GM19395 (cell line): ENCODE measurements around the gene GNAZ.

Source experiments
- ATAC-seq: cut with Tn5 transposase; IDR thresholded peaks from one replicate; pipeline ENCODE4 v1.9.1; 2021; ENCODE audit warnings: mild to moderate bottlenecking, moderate library complexity; ENCODE audit not compliant: unreplicated experiment

GNAZ gene

GRCh38 chr22:23090457-23090835 is 20.1 kb downstream of the GNAZ start:
- ATAC-seq: no peak

- ATAC-seq: no peak
These were observed 21.4 kb downstream of the GNAZ start for GRCh38 chr22:23091760-23092159.

- ATAC-seq: no peak
These were observed 22.1 kb downstream of the GNAZ start for GRCh38 chr22:23092217-23092955.

GRCh38 chr22:23093051-23093788 is 22.9 kb downstream of the GNAZ start:
- no peak for ATAC-seq

GRCh38 chr22:23094260-23094659 is 23.9 kb downstream of the GNAZ start:
- ATAC-seq: no peak

DNA sequence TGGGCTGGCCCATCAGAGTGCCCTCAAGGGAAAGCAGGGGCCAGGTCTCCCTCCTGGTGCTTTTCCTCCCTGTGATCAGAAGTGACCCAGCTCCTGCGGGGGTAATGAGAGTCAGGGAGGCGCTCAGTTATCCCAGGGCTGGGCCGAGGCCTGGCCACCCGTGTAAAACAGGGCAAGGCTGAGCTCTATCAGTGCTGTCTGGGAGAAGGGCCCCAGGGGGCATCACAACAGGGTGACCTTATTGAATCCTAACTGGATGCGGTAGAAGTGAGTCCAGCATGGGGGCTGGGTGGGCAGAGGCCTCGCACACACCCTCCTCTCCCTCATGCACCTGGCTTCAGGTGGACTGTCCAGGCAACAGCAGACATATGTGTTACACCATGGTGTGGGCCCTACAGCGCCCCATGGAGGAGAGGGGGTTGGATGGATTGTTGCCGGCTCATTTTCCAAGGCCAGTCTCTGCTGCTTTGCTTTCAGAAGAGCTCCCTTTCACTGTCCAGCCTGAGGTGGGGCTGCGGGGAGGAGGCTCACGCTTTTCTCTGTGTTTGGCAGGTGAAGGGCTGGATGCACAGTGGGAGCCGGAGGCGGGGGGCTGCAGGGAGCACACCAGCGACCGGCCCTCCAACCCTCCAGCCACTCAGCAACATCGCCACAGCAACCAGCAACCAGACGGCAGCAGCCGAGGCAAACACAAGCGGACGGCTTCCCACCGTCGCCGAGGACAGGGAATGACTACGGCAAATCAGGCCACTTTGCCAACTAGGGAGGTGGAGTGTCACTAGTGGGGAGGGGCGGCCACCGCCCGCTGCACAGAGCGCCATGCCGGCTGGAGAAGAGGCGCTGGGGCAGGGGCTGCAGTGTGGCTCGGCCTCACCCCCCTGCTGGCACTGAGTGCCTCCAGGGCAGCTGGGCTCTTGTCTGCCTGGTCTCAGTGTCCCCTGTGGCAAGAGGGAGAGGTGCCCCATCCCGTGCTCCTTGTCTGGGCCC is 24.7 kb downstream of the GNAZ start:
- ATAC-seq: no peak

GRCh38 chr22:23095733-23096342 is 25.5 kb downstream of the GNAZ start:
- no peak for ATAC-seq

- ATAC-seq: no peak
These were observed 27.3 kb downstream of the GNAZ start for GRCh38 chr22:23097412-23098229.

- no peak for ATAC-seq
These were observed 27.9 kb downstream of the GNAZ start for GRCh38 chr22:23098230-23098705.

DNA sequence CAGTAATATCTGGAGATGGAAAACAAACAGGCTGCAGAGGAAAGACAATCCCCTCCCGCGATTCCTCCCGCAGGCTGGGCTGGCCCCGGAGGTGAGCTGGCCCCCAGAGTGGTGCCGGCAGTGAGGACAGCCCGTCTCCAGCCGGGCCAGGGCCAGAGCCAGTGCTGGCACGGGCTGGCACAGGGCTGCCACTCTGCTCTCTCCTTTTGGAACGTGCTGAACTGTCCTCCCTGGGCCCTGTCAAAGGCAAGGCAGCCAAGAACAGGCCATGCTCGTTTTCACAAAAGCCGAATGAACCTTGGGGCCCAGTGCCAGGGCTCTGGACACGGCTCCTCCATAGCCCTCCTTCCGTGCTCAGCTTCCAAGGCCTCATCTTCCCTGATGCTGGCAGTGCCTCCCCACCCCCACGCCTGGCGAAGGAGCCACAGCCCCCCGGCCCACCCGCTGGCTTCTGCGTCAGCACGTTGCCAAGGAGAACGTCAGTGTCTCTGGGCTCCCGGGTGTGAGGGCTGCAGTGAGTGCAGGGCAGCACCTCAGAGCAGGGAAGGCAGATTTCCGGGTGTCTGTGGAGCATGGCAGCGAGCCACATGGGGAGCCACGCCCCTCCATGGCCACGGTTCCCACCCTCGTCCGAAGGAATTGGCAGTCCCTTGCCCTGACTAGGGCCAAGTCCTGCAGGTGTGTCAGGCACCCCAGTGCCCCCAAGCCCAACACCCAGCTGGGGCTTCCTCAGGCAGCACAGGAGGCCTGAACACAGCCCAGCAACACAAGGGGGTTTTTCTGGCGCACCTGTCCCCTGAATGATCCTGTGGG is 28.6 kb downstream of the GNAZ start:
- ATAC-seq: no peak

GRCh38 chr22:23099531-23099804 is 29.1 kb downstream of the GNAZ start:
- ATAC-seq: no peak

GRCh38 chr22:23100124-23100801 is 29.9 kb downstream of the GNAZ start:
- ATAC-seq: no peak

- no peak for ATAC-seq
These were observed 31.2 kb downstream of the GNAZ start for GRCh38 chr22:23101524-23101923.

DNA sequence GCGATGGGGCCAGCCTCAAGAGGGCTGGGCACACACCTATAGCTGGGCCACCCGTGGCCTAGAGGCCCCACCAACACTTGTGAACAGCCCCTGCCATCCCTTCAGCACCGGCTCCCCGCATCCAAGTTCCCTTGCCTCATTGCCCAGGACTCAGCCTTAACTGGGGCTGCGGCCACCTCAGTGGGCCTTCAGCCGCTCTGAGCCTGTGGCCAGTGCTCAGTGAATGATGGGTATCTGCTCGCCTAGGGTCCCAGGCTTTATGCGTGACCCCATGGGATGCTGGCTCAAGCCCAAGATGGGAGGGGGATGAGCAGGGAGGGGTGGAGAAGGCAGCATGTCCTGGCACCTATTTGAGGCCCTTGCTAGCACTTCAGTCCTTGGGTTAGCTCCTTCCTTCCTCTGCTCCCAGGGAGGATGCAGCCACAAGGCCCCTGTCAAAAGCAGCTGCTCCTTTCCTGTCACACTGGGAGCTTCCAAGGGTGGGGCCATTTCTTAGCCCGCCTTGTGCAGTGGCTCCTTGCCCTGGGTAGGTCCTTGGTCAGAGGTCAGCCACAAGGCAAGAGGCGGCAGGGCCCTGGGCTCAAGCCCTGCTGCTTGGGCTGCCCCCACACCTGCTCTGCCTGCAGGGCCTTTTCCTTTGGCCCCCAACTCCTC is 31.8 kb downstream of the GNAZ start:
- no peak for ATAC-seq

DNA sequence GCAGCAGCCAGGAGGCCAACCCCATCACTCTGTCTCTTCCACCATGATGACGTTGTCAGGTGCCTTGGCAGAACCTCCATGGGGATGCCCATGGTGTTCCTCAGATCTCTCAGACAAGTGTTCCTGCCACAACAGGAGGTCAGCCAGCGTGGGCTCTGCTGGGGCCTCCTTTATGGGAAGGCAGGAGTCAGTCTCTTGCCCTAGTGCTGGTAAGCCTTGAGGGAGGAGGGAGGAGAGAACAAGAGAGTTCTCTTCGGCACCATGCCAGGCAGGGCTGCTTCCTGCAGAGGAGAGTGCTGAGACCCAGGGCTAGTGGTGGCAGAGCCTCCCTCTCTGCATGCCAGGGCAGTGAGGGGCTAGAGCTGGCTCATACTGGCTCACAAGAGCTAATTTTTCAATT is 32.5 kb downstream of the GNAZ start:
- ATAC-seq: no peak

GRCh38 chr22:23103199-23103954 is 33.1 kb downstream of the GNAZ start:
- no peak for ATAC-seq

GRCh38 chr22:23104187-23104971 is 34.1 kb downstream of the GNAZ start:
- ATAC-seq: no peak
